ENCODE measurements around the gene PDE9A. TPM values are rescaled to one million over a fixed set of nuclear protein-coding genes. Genes with fewer than 3 reads are reported as not detected.
A peak's percentile ranks its signal among the peaks of the same experiment; 100 is the strongest.

Gene PDE9A
- total RNA-seq, 2 experiments from 2014 or later, result 6.5 to 7.7 TPM

- no peak for DNase-seq
- no peak overlapping the region for H3K27ac Mint-ChIP-seq
- H3K4me3 Mint-ChIP-seq, result no peak overlapping the region
- H3K4me1 Mint-ChIP-seq, result peaks cover 7% of the 10 kb centered on the region
- H3K27me3 Mint-ChIP-seq, result no peaks in the 10 kb centered on the region
- peaks cover 3% of the 10 kb centered on the region for H3K9me3 Mint-ChIP-seq
- H3K36me3 Mint-ChIP-seq, result no peaks in the 10 kb centered on the region
These were observed 71.0 kb downstream of the PDE9A start for GRCh38 chr21:42724226-42724920.

GRCh38 chr21:42725416-42725930, 72.1 kb downstream of the PDE9A start:
- no peak overlapping the region for H3K4me3 Mint-ChIP-seq
- no peaks in the 10 kb centered on the region for H3K36me3 Mint-ChIP-seq
- peaks cover 6% of the 10 kb centered on the region for H3K9me3 Mint-ChIP-seq
- no peak overlapping the region for H3K27ac Mint-ChIP-seq
- DNase-seq, result no peak
- peaks cover 7% of the 10 kb centered on the region for H3K4me1 Mint-ChIP-seq
- H3K27me3 Mint-ChIP-seq, result no peaks in the 10 kb centered on the region

- Mint-ChIP-seq H3K4me1 (peaks cover 16% of the 10 kb centered on the region), H3K27ac (no peak overlapping the region), H3K9me3 (peaks cover 6% of the 10 kb centered on the region), H3K36me3 (no peaks in the 10 kb centered on the region), H3K27me3 (no peaks in the 10 kb centered on the region), H3K4me3 (no peak overlapping the region)
- DNase-seq, result no peak
These were observed 78.0 kb downstream of the PDE9A start for GRCh38 chr21:42731264-42732032.

GRCh38 chr21:42732033-42732410, 78.6 kb downstream of the PDE9A start:
- no peak overlapping the region for H3K27ac Mint-ChIP-seq
- H3K27me3 Mint-ChIP-seq, result no peaks in the 10 kb centered on the region
- H3K9me3 Mint-ChIP-seq, result peaks cover 6% of the 10 kb centered on the region
- DNase-seq, result no peak
- H3K4me1 Mint-ChIP-seq, result peaks cover 21% of the 10 kb centered on the region
- no peaks in the 10 kb centered on the region for H3K36me3 Mint-ChIP-seq
- H3K4me3 Mint-ChIP-seq, result no peak overlapping the region

GRCh38 chr21:42733037-42733627, 79.7 kb downstream of the PDE9A start:
- Mint-ChIP-seq H3K4me1 (peaks cover 31% of the 10 kb centered on the region), H3K36me3 (no peaks in the 10 kb centered on the region), H3K27ac (no peak overlapping the region), H3K9me3 (peaks cover 6% of the 10 kb centered on the region), H3K27me3 (no peaks in the 10 kb centered on the region), H3K4me3 (no peak overlapping the region)
- no peak for DNase-seq

GRCh38 chr21:42733874-42734273, 80.5 kb downstream of the PDE9A start:
- no peak overlapping the region for H3K4me3 Mint-ChIP-seq
- H3K9me3 Mint-ChIP-seq, result peaks cover 6% of the 10 kb centered on the region
- H3K36me3 Mint-ChIP-seq, result no peaks in the 10 kb centered on the region
- H3K27me3 Mint-ChIP-seq, result no peaks in the 10 kb centered on the region
- H3K4me1 Mint-ChIP-seq, result peaks cover 37% of the 10 kb centered on the region
- no peak overlapping the region for H3K27ac Mint-ChIP-seq
- DNase-seq, result no peak

- Mint-ChIP-seq H3K36me3 (no peaks in the 10 kb centered on the region), H3K9me3 (peaks cover 2% of the 10 kb centered on the region), H3K27ac (no peak overlapping the region), H3K4me3 (no peak overlapping the region), H3K27me3 (no peaks in the 10 kb centered on the region), H3K4me1 (peaks cover 37% of the 10 kb centered on the region)
- DNase-seq, result no peak
These were observed 81.0 kb downstream of the PDE9A start for GRCh38 chr21:42734323-42734971.

GRCh38 chr21:42735061-42735460, 81.6 kb downstream of the PDE9A start:
- no peak overlapping the region for H3K4me3 Mint-ChIP-seq
- H3K27me3 Mint-ChIP-seq, result no peaks in the 10 kb centered on the region
- H3K9me3 Mint-ChIP-seq, result no peaks in the 10 kb centered on the region
- no peak overlapping the region for H3K27ac Mint-ChIP-seq
- H3K4me1 Mint-ChIP-seq, result peaks cover 37% of the 10 kb centered on the region
- H3K36me3 Mint-ChIP-seq, result no peaks in the 10 kb centered on the region
- no peak for DNase-seq

GRCh38 chr21:42735944-42736343, 82.5 kb downstream of the PDE9A start:
- Mint-ChIP-seq H3K27me3 (no peaks in the 10 kb centered on the region), H3K9me3 (no peaks in the 10 kb centered on the region), H3K36me3 (no peaks in the 10 kb centered on the region), H3K4me3 (no peak overlapping the region), H3K4me1 (peaks cover 37% of the 10 kb centered on the region), H3K27ac (no peak overlapping the region)
- no peak for DNase-seq

GRCh38 chr21:42736646-42737350, 83.4 kb downstream of the PDE9A start:
- DNase-seq, result no peak
- H3K4me1 Mint-ChIP-seq, result peaks cover 37% of the 10 kb centered on the region
- H3K27me3 Mint-ChIP-seq, result no peaks in the 10 kb centered on the region
- H3K4me3 Mint-ChIP-seq, result no peak overlapping the region
- H3K9me3 Mint-ChIP-seq, result no peaks in the 10 kb centered on the region
- H3K36me3 Mint-ChIP-seq, result no peaks in the 10 kb centered on the region
- H3K27ac Mint-ChIP-seq, result no peak overlapping the region

GRCh38 chr21:42737951-42738590, 84.7 kb downstream of the PDE9A start:
- Mint-ChIP-seq H3K4me1 (peaks cover 37% of the 10 kb centered on the region), H3K4me3 (peak overlapping the region; percentile 64), H3K27ac (peak overlapping the region; percentile 96), H3K9me3 (no peaks in the 10 kb centered on the region), H3K36me3 (no peaks in the 10 kb centered on the region), H3K27me3 (no peaks in the 10 kb centered on the region)
- peak; percentile 18 for DNase-seq

GRCh38 chr21:42739061-42739931, 85.9 kb downstream of the PDE9A start:
- peaks cover 29% of the 10 kb centered on the region for H3K4me1 Mint-ChIP-seq
- H3K27me3 Mint-ChIP-seq, result no peaks in the 10 kb centered on the region
- H3K36me3 Mint-ChIP-seq, result no peaks in the 10 kb centered on the region
- H3K4me3 Mint-ChIP-seq, result no peak overlapping the region
- DNase-seq, result no peak
- H3K9me3 Mint-ChIP-seq, result no peaks in the 10 kb centered on the region
- peak overlapping the region; percentile 13 for H3K27ac Mint-ChIP-seq

GRCh38 chr21:42740405-42740909, 87.0 kb downstream of the PDE9A start:
- DNase-seq, result no peak
- Mint-ChIP-seq H3K36me3 (no peaks in the 10 kb centered on the region), H3K9me3 (no peaks in the 10 kb centered on the region), H3K27ac (no peak overlapping the region), H3K4me1 (peaks cover 24% of the 10 kb centered on the region), H3K27me3 (no peaks in the 10 kb centered on the region), H3K4me3 (no peak overlapping the region)
